ENCODE measurements around the gene HECTD3.

- TF ChIP-seq CTCF (optimal IDR thresholded peaks at IDR 0.05 in 1 of 3, IDR thresholded peaks at IDR 0.05 in 1 of 3, conservative IDR thresholded peaks at IDR 0.05 in 1 of 3; ENCODE audit: extremely low read depth in 1 of 3, insufficient read depth in 2 of 3, low read length in 3 of 3) (no peak), EZH2 (IDR thresholded peaks at IDR 0.05; ENCODE audit: low read length) (no peak)
These were observed 1.7 kb downstream of the HECTD3 start for GRCh38 chr1:45009296-45009865.

Measured in keratinocyte (primary cell).